GM18502 (cell line): ENCODE measurements around the gene KCNJ16.
A peak's percentile ranks its signal among the peaks of the same experiment; 100 is the strongest.

Experiments used
- ATAC-seq: cut with Tn5 transposase; IDR thresholded peaks from one replicate; pipeline ENCODE4 v1.9.1; 2021; ENCODE audit warnings: mild to moderate bottlenecking; ENCODE audit not compliant: unreplicated experiment, poor library complexity

Gene KCNJ16

GRCh38 chr17:70095455-70095854 is 20.4 kb downstream of the KCNJ16 start:
- no peak for ATAC-seq

DNA sequence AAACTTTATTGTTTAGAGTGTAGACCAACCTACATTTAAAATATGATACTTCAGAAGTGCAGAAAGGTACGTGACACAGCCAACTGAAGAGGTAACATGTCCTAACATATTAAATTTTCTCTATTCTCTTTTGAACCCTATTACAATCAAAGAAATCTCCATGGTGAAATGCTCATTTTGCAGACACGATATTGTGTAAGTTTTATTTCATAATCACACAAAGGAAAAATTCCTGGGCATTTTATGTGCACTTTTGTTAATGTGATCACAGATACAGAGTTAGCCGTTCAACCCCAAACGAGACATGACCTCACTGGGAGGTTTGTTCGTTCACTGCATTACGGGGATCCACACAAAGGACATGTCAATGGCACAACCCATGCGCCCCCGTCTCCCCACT is 21.8 kb downstream of the KCNJ16 start:
- ATAC-seq = no peak

DNA sequence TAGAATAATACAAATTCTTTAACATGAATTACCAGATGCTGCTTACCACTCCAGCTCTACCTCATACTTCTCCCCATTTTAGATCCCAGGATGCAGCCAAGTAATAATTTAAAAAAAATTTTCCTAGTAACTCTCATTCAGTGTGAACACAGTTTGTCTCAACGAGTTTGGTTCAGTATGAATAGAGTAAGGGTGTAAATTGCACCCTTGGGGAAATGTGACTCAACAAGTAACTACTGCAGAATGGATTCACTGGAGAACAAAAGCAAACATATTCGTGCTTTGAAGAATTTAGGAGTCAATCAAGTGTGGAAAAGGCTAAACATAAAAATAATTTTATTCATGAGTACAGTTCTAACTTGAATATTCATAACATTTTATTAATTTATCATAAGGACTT is 23.0 kb downstream of the KCNJ16 start:
- ATAC-seq = no peak

DNA sequence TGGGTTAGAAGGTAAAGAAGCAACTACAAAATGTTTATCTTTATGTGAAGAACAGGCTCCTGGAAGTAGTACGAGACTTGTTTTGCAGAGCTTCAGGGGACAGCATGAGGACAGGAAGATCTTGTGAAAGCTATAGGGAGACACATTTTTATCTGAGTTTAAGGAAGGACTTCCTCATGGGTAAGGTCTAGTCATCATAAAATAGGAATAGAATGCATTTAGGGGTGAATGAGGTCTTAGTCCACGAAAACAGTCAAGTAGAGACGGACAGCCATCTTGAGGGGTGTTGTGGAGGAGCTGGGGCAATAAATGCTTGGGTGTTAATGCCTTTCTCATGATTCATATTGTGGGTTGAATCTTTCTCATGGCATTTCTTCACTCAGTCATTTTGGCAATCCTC is 24.3 kb downstream of the KCNJ16 start:
- no peak for ATAC-seq

DNA sequence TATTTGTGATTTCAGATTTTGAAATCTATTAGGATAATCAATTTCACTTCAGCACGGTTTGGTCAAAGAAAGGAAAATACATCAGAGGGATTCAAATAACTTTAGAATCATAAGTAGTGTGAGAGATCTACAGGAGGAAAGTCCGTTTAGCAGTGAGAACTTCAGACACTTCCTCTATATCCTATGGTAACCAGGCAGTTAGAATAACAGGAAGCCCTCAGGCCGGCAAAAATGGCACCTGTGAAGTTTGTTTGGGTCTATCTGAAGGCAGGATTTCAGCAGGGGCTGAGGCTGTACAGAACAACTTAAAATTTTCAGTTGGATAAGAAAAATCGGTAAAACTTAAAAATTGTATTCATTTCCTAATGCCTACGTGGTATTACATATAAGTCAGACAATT is 24.9 kb downstream of the KCNJ16 start:
- no peak for ATAC-seq

- ATAC-seq = no peak
Measured at GRCh38 chr17:70100983-70101382, 26.0 kb downstream of the KCNJ16 start.

- ATAC-seq = no peak
Measured at GRCh38 chr17:70102531-70102930, 27.5 kb downstream of the KCNJ16 start.

DNA sequence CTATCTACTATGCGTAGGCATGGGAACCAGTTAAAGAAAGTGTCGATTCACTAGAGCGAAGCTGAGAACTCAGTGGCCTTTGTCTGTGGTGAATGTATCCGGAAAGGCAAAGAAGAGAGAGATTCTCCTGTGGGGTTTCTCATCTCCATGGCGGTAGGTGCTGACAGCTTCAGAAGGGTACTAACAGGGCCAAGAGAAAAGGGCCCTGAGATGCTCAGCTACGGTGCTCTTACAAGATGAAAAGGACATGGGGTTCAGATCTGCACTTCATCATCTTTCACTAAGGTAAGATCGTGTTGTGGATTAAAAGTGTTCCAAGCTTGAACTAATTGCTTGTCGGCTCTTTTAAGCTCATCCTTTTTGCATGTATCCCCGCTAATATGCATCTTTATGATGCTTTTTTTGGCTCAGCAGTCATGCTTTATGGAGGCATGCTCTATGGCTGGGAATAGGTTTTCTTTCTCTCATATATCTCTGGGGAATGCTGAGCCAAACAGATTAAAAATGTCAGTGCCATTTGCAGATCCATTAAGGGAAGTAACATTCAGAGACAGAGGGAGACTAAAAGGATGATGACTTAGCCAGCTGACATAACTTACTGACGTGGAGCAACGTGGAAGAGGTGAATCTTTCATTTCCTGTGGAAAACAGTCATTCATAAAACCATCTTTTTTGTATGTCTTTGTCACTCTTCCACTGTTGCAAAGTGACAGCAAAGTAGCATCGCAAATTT is 29.9 kb downstream of the KCNJ16 start:
- ATAC-seq = no peak

GRCh38 chr17:70105641-70106040 is 30.6 kb downstream of the KCNJ16 start:
- no peak for ATAC-seq

GRCh38 chr17:70106551-70106950 is 31.5 kb downstream of the KCNJ16 start:
- no peak for ATAC-seq

- no peak for ATAC-seq
Measured at GRCh38 chr17:70107441-70107840, 32.4 kb downstream of the KCNJ16 start.

DNA sequence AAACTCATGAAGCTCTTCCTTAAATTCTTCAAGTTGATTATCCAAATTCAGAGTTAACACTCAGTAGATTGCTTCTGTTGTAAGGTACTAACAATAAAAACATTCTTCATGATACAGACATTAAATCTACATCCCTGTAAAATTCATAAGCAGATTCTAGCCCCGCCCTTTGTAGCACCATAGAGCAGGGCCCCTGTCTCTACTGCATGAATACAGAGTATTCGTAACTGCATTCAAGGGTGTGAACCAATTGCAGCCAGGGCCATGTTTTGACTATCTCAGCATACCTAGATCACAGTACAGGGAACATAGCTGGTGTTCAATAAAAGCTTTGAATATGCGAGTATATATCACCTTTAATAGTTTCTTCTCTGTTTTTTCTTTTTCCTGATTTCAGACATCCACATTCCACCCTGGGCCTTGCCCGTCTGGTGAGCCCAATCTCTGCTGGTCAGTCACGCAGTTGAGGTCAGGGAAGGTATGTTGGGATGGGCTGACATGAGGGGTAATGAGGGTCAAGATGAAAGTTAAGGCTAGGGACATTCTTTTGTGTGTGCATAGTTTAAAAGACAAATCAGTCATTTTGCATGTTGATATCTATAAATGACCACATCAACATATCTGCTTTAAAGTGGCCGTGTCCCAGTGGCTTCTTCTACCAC is 33.0 kb downstream of the KCNJ16 start:
- no peak for ATAC-seq

DNA sequence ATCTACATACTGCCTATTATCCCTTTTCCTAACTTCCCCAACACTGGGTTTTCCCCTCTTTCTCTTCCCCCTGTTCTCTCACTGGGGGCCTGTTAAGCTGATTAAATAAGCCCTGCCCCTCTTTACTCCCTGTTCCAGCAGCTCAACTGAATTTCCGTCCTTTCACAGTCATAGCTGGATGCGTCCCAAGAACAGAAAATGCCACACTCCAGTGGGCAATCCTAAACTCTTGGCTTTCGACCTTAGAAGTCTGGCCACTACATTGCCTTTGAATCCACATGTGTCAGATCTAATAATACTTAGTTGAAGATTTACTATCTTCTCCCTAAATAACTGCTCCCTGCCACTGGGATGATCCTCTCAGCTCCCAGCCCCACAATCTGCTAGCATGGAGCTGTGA is 34.5 kb downstream of the KCNJ16 start:
- no peak for ATAC-seq

- no peak for ATAC-seq
Measured at GRCh38 chr17:70110443-70110880, 35.4 kb downstream of the KCNJ16 start.

DNA sequence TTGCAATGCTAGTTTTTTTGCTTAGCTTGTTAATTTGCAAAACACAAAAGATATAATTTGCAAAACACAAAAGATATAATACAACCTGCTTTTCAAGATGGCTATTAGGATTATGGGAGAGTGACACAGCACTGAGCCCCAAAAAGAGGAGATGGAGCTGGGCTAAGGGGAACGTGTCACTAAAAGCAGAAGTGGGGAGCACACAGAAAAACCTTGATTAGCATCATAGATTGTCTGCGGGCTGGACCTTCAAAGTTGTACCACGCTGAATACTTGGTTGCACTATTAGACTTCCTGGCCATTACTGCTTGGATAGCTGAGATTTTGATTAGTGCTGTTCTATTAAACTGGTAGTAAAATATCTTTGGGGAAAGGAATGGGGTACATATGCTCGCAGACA is 36.2 kb downstream of the KCNJ16 start:
- ATAC-seq = no peak

DNA sequence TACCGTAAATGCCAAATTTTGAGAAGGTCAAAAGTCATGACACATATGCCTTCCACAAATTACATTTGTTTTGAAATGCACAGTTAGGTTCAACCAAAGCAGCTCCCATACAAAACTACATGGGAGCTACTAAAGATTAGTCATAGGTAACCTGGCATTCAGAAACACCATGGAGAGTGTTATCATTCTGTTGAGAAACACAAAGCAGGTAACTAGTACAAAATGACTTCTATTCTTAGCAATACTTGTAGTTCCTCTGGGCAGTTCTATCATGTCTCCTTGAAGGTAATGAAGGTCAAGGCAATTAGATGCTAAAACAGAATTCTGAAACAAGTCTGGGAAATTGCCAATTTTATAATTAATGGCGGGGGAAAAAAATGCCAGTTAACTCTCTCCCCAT is 39.4 kb downstream of the KCNJ16 start:
- no peak for ATAC-seq

- no peak for ATAC-seq
Measured at GRCh38 chr17:70115126-70115525, 40.1 kb downstream of the KCNJ16 start.

DNA sequence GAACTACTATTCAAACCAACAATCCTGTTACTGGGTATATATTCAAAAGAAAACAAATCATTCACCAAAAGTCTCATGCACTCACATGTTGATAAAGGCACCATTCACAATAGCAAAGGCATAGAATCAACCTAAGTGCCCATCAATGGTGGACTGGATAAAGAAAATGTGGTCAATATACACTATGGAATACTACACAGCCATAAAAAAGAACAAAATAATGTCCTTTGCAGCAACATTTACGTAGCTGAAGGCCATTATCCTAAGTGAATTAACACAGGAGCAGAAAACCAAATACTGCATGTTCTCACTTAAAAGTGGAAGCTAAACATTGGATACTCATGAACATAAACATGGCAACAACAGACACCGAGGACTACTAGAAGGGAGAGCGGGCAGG is 41.9 kb downstream of the KCNJ16 start:
- ATAC-seq = no peak

GRCh38 chr17:70119545-70119944 is 44.5 kb downstream of the KCNJ16 start:
- no peak for ATAC-seq

DNA sequence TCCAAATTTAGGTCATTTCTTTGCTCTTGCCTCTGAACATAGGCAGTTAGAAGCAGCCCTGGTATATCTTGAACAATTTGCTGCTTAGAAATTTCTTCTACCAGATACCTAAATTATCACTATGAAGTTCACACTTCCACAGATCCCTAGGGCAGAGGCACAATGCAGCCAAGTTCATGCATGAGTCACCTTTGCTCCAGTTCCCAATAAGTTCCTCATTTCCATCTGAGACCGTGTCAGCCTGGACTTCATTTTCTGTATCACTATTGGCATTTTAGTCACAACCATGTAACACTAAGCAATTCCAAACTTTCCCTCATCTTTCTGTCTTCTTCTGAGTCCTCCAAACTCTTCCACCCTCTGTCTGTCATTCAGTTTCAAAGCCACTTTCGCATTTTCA is 45.0 kb downstream of the KCNJ16 start:
- no peak for ATAC-seq

DNA sequence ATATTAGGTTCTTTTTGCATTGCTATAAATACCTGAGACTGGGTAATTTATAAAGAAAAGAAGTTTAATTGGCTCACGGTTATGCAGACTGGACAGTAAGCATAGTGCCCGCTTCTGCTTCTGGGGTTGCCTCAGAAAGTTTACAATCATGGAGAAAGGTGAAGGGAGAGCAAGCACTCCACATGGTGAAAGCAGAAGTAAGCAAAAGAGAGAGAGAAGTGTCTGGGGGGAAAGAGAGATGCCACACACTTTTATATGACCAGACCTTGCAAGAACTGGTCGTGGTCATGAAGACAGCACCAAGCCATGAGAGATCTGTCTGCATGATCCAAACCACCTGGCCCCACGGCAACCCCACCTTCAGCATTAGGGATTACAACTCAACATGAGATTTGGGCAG is 45.4 kb downstream of the KCNJ16 start:
- ATAC-seq = peak; percentile 63

GRCh38 chr17:70121126-70121525 is 46.1 kb downstream of the KCNJ16 start:
- no peak for ATAC-seq
